Caco-2 (cell line): ENCODE measurements around the gene PARP8. TPM values are rescaled to one million over a fixed set of nuclear protein-coding genes. Genes with fewer than 3 reads are reported as not detected.

Source experiments
- BruUV-seq: library from RNA; stranded (reverse); fragments of 400-500 nt; replicated peaks from 2 replicates; lab custom pipeline; 2021; lab: Mats Ljungman, UMichigan
- CTCF ChIA-PET: fragments of 300-600 bp; sonication (Branson Sonifier 250); formaldehyde crosslinking; loops from one replicate; lab custom pipeline; 2022; ENCODE audit warnings: antibody characterized with exemption; lab: Charles Lee
- POLR2A ChIA-PET: fragments of 300-600 bp; sonication (Branson Sonifier 250); formaldehyde crosslinking; loops from one replicate; lab custom pipeline; 2022; ENCODE audit warnings: antibody characterized with exemption; lab: Charles Lee
- DNase-seq, 2 experiments: peaks; one replicate each; pipeline versions ENCODE4 v3.0.0 to v3.0.0-alpha.2; 2020 to 2022
- H3K27me3 ChIP-seq: replicated peaks from 2 replicates; pipeline ENCODE4 v1.6.0; 2011; ENCODE audit warnings: low read length; ENCODE audit not compliant: control insufficient read depth, insufficient read depth
- H3K36me3 ChIP-seq: 2 replicates; pipeline ENCODE4 v1.5.1; 2011; ENCODE audit warnings: low read length; ENCODE audit not compliant: control insufficient read depth, insufficient read depth
- H3K4me1 ChIP-seq: fragments of 250-450 bp; sonication (Bioruptor Pico); 2 replicates; pipeline ENCODE4 v1.5.1; 2020; ENCODE audit warnings: mild to moderate bottlenecking
- H3K4me3 ChIP-seq: 2 replicates; pipeline ENCODE4 v1.5.1; 2011; ENCODE audit warnings: low read depth, mild to moderate bottlenecking, control low read depth, low read length
- H3K9me3 ChIP-seq: fragments of 250-450 bp; sonication (Bioruptor Pico); 2 replicates; pipeline ENCODE4 v1.5.1; 2020; ENCODE audit warnings: mild to moderate bottlenecking, moderate library complexity
- H3K27ac Mint-ChIP-seq: one replicate; pipeline ENCODE4 v1.8.0; 2022; ENCODE audit warnings: mixed read lengths; ENCODE audit not compliant: unreplicated experiment
- H3K27me3 Mint-ChIP-seq: one replicate; pipeline ENCODE4 v1.8.0; 2022; ENCODE audit warnings: mixed read lengths; ENCODE audit not compliant: insufficient read depth, unreplicated experiment
- H3K36me3 Mint-ChIP-seq: one replicate; pipeline ENCODE4 v1.8.0; 2022; ENCODE audit warnings: mild to moderate bottlenecking, mixed read lengths; ENCODE audit not compliant: insufficient read depth, unreplicated experiment
- H3K4me1 Mint-ChIP-seq: one replicate; pipeline ENCODE4 v1.8.0; 2022; ENCODE audit warnings: low read depth, mixed read lengths; ENCODE audit not compliant: unreplicated experiment
- H3K4me3 Mint-ChIP-seq: one replicate; pipeline ENCODE4 v1.8.0; 2022; ENCODE audit warnings: mild to moderate bottlenecking, moderate library complexity, mixed read lengths; ENCODE audit not compliant: unreplicated experiment
- H3K9me3 Mint-ChIP-seq: one replicate; pipeline ENCODE4 v1.8.0; 2022; ENCODE audit warnings: mixed read lengths; ENCODE audit not compliant: unreplicated experiment
- intact Hi-C: fragments of 100-400 bp; cut with micrococcal nuclease; formaldehyde crosslinking; loops from one replicate; pipeline ENCODE4 v1.10.0; 2022; ENCODE audit not compliant: unreplicated experiment
- total RNA-seq: library from RNA; stranded (reverse); gene quantifications from 2 replicates; pipeline ENCODE4 v1.2.3, GENCODE V29; 2022
- TF ChIP-seq, protein P1 (sequence below), 2 experiments: fragments of 200-600 bp in 1 of 2; IDR thresholded peaks; 1 replicate in 1 of 2; 2 replicates in 1 of 2; pipeline versions ENCODE4 v1.5.1 to v1.8.0; 2011 to 2022; ENCODE audit warnings: antibody characterized with exemption in 1 of 2, control low read depth in 1 of 2, inconsistent platforms in 1 of 2, low read depth in 1 of 2, low read length in 1 of 2, mild to moderate bottlenecking in 1 of 2, moderate library complexity in 1 of 2; ENCODE audit not compliant: insufficient read depth in 1 of 2, severe bottlenecking in 1 of 2, unreplicated experiment in 1 of 2

Gene PARP8
- total RNA-seq, 1 experiment from 2014 or later: 0.79 TPM

DNA sequence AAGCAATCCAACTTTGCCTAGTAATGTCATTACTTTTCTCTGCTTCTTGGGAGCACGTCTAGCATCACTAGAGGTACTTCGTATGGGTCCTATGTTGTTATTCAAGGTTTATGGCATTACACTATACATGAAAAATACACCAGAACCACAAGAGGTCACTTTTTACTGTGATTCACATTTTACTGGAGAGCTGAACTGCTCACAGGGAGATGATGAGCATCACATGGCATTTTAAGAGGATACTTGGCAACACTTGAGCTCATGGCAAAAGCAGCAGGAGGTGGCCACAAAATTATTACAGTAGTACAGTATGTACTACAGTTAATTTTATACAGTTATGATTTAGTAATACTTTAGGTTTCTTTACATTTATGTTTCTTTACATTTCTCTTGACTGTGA lies 223.4 kb downstream of the PARP8 start:
- ChIA-PET CTCF (no interaction called here), POLR2A (no interaction called here)
- no peak overlapping the region for H3K4me3 ChIP-seq
- H3K36me3 ChIP-seq: no peaks in the 10 kb centered on the region
- no peaks in the 10 kb centered on the region for H3K9me3 Mint-ChIP-seq
- intact Hi-C loops: no loop called here
- no peaks in the 10 kb centered on the region; the same call in 1 of the 2 replicates for H3K9me3 ChIP-seq
- no peaks in the 10 kb centered on the region for H3K4me1 Mint-ChIP-seq
- BruUV-seq: no TSS peak
- TF ChIP-seq, protein P1, sequence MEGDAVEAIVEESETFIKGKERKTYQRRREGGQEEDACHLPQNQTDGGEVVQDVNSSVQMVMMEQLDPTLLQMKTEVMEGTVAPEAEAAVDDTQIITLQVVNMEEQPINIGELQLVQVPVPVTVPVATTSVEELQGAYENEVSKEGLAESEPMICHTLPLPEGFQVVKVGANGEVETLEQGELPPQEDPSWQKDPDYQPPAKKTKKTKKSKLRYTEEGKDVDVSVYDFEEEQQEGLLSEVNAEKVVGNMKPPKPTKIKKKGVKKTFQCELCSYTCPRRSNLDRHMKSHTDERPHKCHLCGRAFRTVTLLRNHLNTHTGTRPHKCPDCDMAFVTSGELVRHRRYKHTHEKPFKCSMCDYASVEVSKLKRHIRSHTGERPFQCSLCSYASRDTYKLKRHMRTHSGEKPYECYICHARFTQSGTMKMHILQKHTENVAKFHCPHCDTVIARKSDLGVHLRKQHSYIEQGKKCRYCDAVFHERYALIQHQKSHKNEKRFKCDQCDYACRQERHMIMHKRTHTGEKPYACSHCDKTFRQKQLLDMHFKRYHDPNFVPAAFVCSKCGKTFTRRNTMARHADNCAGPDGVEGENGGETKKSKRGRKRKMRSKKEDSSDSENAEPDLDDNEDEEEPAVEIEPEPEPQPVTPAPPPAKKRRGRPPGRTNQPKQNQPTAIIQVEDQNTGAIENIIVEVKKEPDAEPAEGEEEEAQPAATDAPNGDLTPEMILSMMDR (IDR thresholded peaks at IDR 0.05; ENCODE audit: insufficient read depth in 1 of 2, low read depth in 1 of 2, low read length in 1 of 2, severe bottlenecking in 1 of 2, unreplicated experiment in 1 of 2): no peak
- H3K27ac Mint-ChIP-seq: no peak overlapping the region
- H3K36me3 Mint-ChIP-seq: no peaks in the 10 kb centered on the region
- no peaks in the 10 kb centered on the region for H3K4me1 ChIP-seq
- H3K27me3 Mint-ChIP-seq: peaks cover 2% of the 10 kb centered on the region
- H3K4me3 Mint-ChIP-seq: no peak overlapping the region
- no peak for DNase-seq
- no peaks in the 10 kb centered on the region for H3K27me3 ChIP-seq

Other genes with a start within 250 kb of the PARP8 start
- 0.54 and 0.60 TPM in 2 replicates for gene EMB, start 225.3 kb upstream of the PARP8 start, total RNA-seq